HG02981 (cell line): ENCODE measurements around the gene LIN37.

Source experiments
- ATAC-seq: cut with Tn5 transposase; IDR thresholded peaks from one replicate; pipeline ENCODE4 v1.9.1; 2021; ENCODE audit warnings: mild to moderate bottlenecking, moderate library complexity; ENCODE audit not compliant: unreplicated experiment

Gene LIN37

GRCh38 chr19:35751839-35752745 lies 3.7 kb downstream of the LIN37 start:
- no peak for ATAC-seq

DNA sequence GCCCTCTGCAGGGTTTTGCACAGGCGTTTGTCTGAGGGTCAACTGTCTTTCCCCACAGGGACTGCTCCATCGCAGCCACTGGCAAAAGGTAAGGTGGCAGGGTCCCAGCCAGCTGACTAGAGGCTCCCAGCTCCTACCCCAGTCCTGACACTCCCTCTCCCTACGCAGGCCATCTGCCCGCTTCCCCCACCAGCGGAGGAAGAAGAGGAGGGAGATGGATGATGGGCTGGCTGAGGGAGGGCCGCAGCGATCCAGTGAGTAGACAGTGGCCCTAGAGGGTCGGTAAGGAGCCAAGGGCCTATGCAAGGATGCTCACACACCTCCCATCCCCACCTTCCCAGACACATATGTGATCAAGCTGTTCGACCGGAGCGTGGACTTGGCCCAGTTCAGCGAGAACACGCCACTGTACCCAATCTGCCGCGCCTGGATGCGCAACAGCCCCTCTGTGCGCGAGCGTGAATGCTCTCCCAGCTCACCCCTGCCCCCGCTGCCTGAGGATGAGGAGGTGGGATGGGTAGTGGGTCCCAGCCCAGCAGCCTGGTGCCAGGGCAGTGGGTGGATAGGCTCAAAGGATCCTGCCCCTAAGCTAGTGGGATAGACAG lies 4.5 kb downstream of the LIN37 start:
- no peak for ATAC-seq

GRCh38 chr19:35753634-35754369 lies 5.4 kb downstream of the LIN37 start:
- no peak for ATAC-seq

GRCh38 chr19:35754370-35755130 lies 6.2 kb downstream of the LIN37 start:
- no peak for ATAC-seq

DNA sequence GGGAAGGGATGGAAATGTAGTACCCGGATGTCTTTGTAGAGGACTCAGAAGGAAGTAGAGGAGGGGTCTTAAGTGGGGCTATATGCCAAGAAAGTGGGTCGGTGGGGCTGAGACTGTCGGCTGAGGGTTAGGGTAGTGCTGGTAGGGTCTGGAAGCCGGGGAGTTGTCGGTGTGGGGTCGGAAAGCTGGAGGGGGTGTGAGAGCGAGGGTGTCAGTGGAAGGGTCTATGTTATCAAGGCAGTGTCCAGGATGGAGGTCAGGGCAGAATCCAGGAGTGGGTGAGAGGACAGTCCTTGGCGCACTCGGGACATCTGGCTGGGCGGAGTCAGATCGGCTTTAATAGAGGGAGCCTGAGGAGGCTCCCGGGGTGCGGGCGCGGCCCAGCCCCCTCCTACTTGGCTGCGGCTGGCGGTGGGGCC lies 6.8 kb downstream of the LIN37 start:
- ATAC-seq: no peak

DNA sequence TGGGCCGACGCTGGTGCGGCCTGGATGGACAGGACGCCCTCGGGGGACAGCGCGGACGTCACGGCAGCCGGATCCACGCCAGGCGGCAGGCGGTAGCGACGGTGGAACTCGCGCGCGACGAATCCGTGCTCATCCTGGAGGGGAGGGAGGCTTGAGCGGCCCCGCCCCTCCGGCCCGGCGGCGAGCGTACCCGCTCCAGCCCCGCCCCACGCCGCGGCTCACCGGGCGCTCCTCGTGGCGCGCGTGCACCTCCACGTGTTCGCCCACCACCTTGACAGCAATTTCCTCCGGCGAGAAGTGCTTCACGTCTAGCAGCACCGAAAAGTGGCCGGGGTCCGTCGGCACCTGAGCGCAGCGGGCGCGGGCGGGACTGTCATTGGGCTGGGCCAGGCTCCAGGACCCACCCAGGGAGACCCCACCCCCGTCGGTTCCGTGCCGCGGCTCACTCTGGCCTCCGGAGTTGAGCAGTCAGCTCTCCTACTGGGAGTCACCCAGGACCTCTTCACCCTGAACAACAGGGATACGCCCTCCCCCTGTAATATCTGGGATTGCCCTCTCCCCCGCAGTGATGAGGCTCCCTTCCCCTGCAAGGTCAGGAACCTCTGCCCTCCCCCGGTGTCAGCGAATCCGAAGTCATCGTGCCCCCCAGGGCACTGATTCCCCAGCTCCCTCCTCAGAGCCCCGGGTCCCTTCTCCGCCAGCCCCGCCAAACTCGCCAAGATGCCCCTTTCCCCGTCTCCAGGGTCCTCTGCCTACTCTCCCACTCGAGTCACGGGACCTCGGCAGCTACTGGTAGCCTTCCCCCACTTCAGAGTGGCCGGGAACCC lies 7.4 kb downstream of the LIN37 start:
- no peak for ATAC-seq

DNA sequence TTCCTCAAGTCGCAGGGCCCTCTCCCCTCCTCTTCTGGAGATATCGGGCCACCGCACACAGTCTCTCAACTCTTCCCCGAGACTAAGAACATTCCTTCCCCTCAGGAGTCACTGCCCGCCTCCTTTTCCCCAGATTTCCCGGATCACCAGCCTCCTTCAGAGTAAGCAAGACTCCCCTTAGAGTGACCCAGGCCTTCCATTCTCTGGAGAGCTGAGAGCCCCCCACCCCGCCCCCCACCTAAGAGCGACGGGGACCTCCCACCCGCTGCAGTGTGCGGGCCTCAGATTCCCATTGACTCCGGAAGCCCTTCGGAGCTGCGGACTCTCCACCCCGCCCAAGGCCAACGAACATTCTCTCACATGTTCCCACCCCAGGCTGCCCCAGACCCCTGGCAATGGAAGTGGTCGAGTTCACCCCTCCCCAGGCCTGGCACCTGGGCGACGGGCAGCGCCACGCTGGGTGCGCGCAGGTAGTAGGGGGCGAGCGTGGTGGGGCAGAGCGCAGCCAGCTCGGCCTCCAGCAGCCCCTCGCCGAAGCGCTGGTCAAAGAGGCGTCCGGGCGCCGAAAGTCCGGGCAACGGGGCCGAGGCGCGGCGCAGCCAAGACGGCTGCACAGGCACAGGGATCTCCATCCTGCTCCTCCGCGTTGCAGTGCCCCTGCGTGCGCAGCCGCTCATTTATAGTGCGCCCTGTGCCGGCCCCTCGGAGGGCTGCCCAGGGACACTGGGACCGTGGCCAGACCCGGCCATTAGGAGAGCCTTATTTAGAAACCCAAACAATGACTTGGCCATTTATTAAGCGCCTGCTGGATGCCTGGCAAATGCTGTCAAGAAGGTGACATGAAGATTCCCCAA lies 8.2 kb downstream of the LIN37 start, which contains the start of gene HSPB6:
TSS of gene HSPB6 (minus strand) at position 653 of the 854 bp plus-strand sequence. CDS start at position 632, 21 bp downstream.
- ATAC-seq: no peak

- no peak for ATAC-seq
These were observed 8.9 kb downstream of the LIN37 start for GRCh38 chr19:35757231-35757748.

DNA sequence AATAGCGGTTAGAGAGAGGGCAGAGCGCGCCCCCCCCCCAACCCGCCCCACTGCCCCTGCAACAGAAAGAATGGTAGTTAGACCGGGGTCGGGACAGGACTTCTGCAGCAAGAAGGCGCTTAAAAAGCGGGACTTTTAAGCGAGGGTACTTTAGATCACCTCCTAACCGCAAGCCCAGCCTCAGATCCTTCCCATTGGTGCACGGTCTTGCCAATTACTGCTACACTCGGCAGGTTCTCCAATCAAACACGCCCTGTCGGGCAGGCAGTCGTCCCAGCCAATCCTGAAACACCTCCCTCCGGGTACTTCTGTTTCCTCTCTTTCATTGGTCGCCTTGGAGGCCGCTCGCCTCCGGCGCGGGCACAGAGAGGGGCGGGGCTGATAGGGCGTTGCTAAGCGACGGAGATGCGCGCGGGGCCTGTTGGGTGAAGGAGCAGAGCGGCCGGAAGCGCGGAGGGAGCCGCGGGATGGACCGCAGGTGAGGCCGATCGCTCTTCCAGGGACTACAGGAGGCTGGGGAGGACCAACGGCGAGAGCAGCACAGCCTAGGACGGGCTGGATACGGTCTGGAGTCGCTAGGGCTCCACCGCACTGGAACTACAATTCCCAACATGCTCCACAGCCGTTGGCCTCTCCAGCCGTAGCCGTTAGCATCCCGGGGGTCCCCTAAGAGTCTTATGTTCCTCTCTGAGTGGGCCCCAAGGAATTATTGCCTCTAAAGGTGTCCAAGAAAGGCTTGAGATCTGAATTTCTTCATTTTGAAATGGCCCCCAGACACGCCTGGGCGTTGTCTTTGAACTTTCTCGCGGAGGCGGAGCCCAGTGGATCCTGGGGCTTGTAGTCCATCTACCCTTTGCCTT lies 9.6 kb downstream of the LIN37 start, which contains the start of gene PROSER3:
TSS of gene PROSER3 (plus strand) at position 428 of the 860 bp plus-strand sequence. CDS start at position 468, 40 bp downstream.
- ATAC-seq: peak; percentile 98

DNA sequence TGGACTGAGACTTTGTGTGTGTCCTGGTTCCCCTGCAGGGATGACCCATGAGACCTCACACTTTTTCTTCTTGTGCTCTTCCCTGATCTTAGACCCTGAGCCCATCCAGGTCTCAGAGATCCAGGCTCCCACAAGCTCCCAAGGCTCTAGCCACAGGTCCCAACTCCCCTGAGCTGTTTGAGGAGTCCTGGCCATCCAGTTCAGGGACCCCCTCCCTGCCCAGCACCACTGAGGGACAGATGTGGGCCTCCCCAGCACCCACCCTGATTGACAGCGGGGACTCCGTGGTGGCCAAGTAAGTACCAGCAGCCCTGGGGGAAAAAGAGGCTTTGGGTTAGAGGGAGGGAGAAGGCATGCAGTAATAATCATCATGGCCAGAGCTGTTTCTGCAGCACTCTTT lies 11.3 kb downstream of the LIN37 start:
- no peak for ATAC-seq

GRCh38 chr19:35760711-35761349 lies 12.5 kb downstream of the LIN37 start:
- ATAC-seq: no peak

DNA sequence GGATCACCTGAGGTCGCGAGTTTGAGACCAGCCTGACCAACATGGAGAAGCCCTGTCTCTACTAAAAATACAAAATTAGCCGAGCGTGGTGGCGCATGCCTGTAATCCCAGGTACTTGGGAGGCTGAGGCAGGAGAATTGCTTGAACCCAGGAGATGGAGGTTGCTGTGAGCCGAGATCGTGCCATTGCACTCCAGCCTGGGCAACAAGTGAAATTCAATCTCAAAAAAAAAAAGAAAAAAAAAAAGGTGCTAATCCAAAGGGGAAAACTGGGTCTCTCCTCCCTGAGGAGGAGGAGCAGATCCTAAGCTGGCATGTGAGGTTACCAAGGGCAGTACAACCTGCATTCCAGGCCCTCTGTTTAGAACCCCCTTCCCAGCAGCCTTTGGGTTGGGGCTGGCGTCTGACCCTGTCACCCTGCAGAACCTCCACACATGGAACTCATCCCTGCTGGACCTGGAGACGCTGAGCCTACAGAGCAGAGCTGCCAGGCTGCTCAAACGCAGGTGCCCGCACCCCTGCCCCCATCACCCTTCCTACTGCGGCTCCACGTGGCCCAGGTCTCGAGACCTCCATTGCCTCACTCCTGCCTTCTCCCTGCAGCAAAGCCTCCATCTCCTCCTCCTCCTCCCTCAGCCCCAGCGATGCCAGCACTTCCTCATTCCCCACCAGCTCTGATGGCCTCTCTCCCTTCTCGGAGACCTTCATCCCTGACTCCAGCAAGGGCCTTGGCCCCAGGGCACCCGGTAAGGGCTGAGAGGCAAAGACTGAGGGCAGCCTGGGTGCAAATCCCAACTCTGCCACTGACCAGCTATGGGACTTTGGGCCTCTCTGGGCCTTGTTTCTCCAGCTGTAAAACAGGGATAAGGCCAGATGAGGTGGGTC lies 16.3 kb downstream of the LIN37 start:
- ATAC-seq: no peak

GRCh38 chr19:35766571-35767104 lies 18.3 kb downstream of the LIN37 start:
- ATAC-seq: no peak

GRCh38 chr19:35767288-35768081 lies 19.1 kb downstream of the LIN37 start:
- no peak for ATAC-seq

DNA sequence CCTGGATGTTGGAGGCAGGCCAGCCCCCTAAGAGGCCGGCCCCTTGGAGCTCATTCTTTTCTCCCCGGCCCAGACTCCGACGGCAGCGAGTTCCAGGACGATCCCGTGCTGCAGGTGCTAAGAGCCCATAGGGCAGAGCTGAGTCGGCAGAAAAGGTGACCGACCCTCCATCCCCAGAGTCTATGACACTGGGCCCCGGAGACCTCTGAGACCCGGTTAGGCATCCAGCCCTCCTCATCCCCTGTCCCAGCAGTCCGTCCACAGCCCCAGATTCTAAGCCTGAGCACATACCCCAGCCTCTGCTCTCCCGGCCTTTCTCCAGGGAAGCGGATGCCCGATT lies 19.7 kb downstream of the LIN37 start:
- no peak for ATAC-seq
